ENCODE data around the gene SSC5D. TPM values are rescaled to one million over a fixed set of nuclear protein-coding genes. Genes with fewer than 3 reads are reported as not detected.
A peak's percentile ranks its signal among the peaks of the same experiment; 100 is the strongest.

The SSC5D gene
- total and polyA plus RNA-seq, 9 of the 15 experiments (the other 6 are each of a cell fraction or from before 2014, with no cell fraction given), result 0.04 to 0.71 (median 0.14) TPM; not detected in 2

GRCh38 chr19:55516878-55517620 lies 28.8 kb downstream of the SSC5D start (continued):
- TF ChIP-seq FIP1L1 (IDR thresholded peaks at IDR 0.05; ENCODE audit: low read depth, low read length, poor library complexity, severe bottlenecking), result peak; percentile 81
- TF ChIP-seq ZNF511 (CRISPR knock-in tag; IDR thresholded peaks at IDR 0.05), result no peak
- no peak for TF ChIP-seq CAMTA2 (CRISPR knock-in tag; conservative IDR thresholded peaks at IDR 0.05)
- no peak for TF ChIP-seq RBM17 (IDR thresholded peaks at IDR 0.05; ENCODE audit: borderline replicate concordance, low read depth, low read length)
- TF ChIP-seq RFX5 (IDR thresholded peaks at IDR 0.05; ENCODE audit: low read depth, low read length), result peak; percentile 99
- TF ChIP-seq RHOXF2B (CRISPR knock-in tag; conservative IDR thresholded peaks at IDR 0.05), result no peak
- peak; percentile 99 for TF ChIP-seq CREM (IDR thresholded peaks at IDR 0.05; ENCODE audit: low read depth)
- no peak for TF ChIP-seq HMG20A (CRISPR knock-in tag; conservative IDR thresholded peaks at IDR 0.05)
- TF ChIP-seq NFYB (IDR thresholded peaks at IDR 0.05; ENCODE audit: extremely low read depth, insufficient read length), result peak; percentile 97
- 0 out of 2 replicates have a peak, but pooled peaks have one; percentile 14 for TF ChIP-seq SREBF1 (IDR thresholded peaks at IDR 0.05; ENCODE audit: borderline replicate concordance, low read depth, low read length)
- peak; percentile 97 for TF ChIP-seq DEAF1 (CRISPR knock-in tag; IDR thresholded peaks at IDR 0.05)
- 0 out of 2 replicates have a peak, but pooled peaks have one; percentile 21 for TF ChIP-seq JUN (IDR thresholded peaks at IDR 0.05; ENCODE audit: borderline replicate concordance, low read depth, low read length)
- no peak for TF ChIP-seq JUN (CRISPR knock-in tag; IDR thresholded peaks at IDR 0.05; ENCODE audit: borderline replicate concordance)
- 0 out of 2 replicates have a peak, but pooled peaks have one; percentile 15 for TF ChIP-seq GABPA (tag; conservative IDR thresholded peaks at IDR 0.05; ENCODE audit: low read depth)
